Neural cell (in vitro differentiated cells): Measurements from ENCODE around the gene RAPGEF3. TPM values are rescaled to one million over a fixed set of nuclear protein-coding genes. Genes with fewer than 3 reads are reported as not detected.

Source experiments
- H2AFZ ChIP-seq: fragments of 200-600, 300-800 bp; sonication (generic), shearing (Covaris generic); 2 replicates; pipeline ENCODE4 v1.6.0; 2014; ENCODE audit warnings: low read depth, mild to moderate bottlenecking, antibody characterized with exemption, low read length, moderate library complexity
- H3F3A ChIP-seq: fragments of 200-600 bp; shearing (Covaris generic); 2 replicates; pipeline ENCODE4 v1.6.1; 2016; ENCODE audit warnings: mild to moderate bottlenecking, moderate library complexity, mixed read lengths, antibody characterized with exemption, low read length; ENCODE audit not compliant: insufficient read depth, poor library complexity, severe bottlenecking
- H3K27ac ChIP-seq: fragments of 200-600, 300-800 bp; sonication (generic), shearing (Covaris generic); 2 replicates; pipeline ENCODE4 v1.5.1; 2014; ENCODE audit warnings: mild to moderate bottlenecking, low read length, moderate library complexity
- H3K27me3 ChIP-seq: fragments of 300-800, 200-600 bp; sonication (generic), shearing (Covaris generic); 2 replicates; pipeline ENCODE4 v1.6.0; 2014; ENCODE audit warnings: mild to moderate bottlenecking, low read depth, low read length, moderate library complexity; ENCODE audit not compliant: insufficient read depth
- H3K36me3 ChIP-seq: fragments of 300-800, 200-600 bp; sonication (generic), shearing (Covaris generic); 2 replicates; pipeline ENCODE4 v1.5.1; 2014; ENCODE audit warnings: mild to moderate bottlenecking, antibody characterized with exemption, low read length, moderate library complexity; ENCODE audit not compliant: insufficient read depth
- H3K4me2 ChIP-seq: fragments of 300-800, 200-600 bp; sonication (generic), shearing (Covaris generic); 2 replicates; pipeline ENCODE4 v1.6.0; 2014; ENCODE audit warnings: mild to moderate bottlenecking, low read length
- H3K4me3 ChIP-seq: fragments of 300-800, 200-600 bp; sonication (generic), shearing (Covaris generic); 2 replicates; pipeline ENCODE4 v1.5.1; 2014; ENCODE audit warnings: mild to moderate bottlenecking, low read length, moderate library complexity
- H3K79me2 ChIP-seq: fragments of 200-600 bp; shearing (Covaris generic); replicated peaks from 2 replicates; pipeline ENCODE4 v1.6.0; 2014; ENCODE audit warnings: mild to moderate bottlenecking, low read length, moderate library complexity; ENCODE audit not compliant: insufficient read depth
- H3K9ac ChIP-seq: fragments of 300-800, 200-600 bp; sonication (generic), shearing (Covaris generic); 2 replicates; pipeline ENCODE4 v1.6.1; 2016; ENCODE audit warnings: mild to moderate bottlenecking, low read length, mixed read lengths
- H3K9me2 ChIP-seq: fragments of 200-600 bp; shearing (Covaris generic); 2 replicates; pipeline ENCODE4 v1.6.1; 2016; ENCODE audit warnings: mild to moderate bottlenecking, low read length, mixed read lengths; ENCODE audit not compliant: insufficient read depth
- H3K9me3 ChIP-seq: fragments of 200-600, 300-800 bp; sonication (generic), shearing (Covaris generic); 2 replicates; pipeline ENCODE4 v1.6.1; 2016; ENCODE audit warnings: mild to moderate bottlenecking, mixed run types, low read length, moderate library complexity, mixed read lengths
- H4K20me1 ChIP-seq: fragments of 200-600 bp; shearing (Covaris generic); 2 replicates; pipeline ENCODE4 v1.6.1; 2016; ENCODE audit warnings: mild to moderate bottlenecking, mixed run types; ENCODE audit not compliant: insufficient read depth
- CTCF ChIP-seq: fragments of 450-650 bp; IDR thresholded peaks from 2 replicates; pipeline ENCODE4 v1.5.1; 2014; ENCODE audit warnings: antibody characterized with exemption, mild to moderate bottlenecking, moderate library complexity; ENCODE audit not compliant: poor library complexity, severe bottlenecking
- EP300 ChIP-seq: fragments of 450-650 bp; conservative IDR thresholded peaks from 2 replicates; pipeline ENCODE4 v1.6.1; 2014; ENCODE audit warnings: antibody characterized with exemption, mild to moderate bottlenecking, moderate library complexity; ENCODE audit not compliant: poor library complexity, severe bottlenecking
- EZH2 ChIP-seq: fragments of 200-600, 300-800 bp; shearing (Covaris generic), sonication (generic); IDR thresholded peaks from 2 replicates; pipeline ENCODE4 v1.6.1; 2014; ENCODE audit warnings: antibody characterized with exemption, low read length, borderline replicate concordance, mild to moderate bottlenecking; ENCODE audit not compliant: insufficient read depth, poor library complexity, severe bottlenecking
- MXI1 ChIP-seq: fragments of 450-650 bp; conservative IDR thresholded peaks from 2 replicates; pipeline ENCODE4 v1.6.1; 2014; ENCODE audit warnings: antibody characterized with exemption, mild to moderate bottlenecking; ENCODE audit not compliant: poor library complexity, severe bottlenecking
- POLR2AphosphoS5 ChIP-seq: IDR thresholded peaks from 2 replicates; pipeline ENCODE4 v1.6.1; 2012
- RAD21 ChIP-seq: fragments of 450-650 bp; conservative IDR thresholded peaks from 2 replicates; pipeline ENCODE4 v1.6.1; 2014; ENCODE audit warnings: antibody characterized with exemption, mild to moderate bottlenecking, moderate library complexity
- REST ChIP-seq: IDR thresholded peaks from 2 replicates; pipeline ENCODE4 v1.6.1; 2012; ENCODE audit warnings: borderline replicate concordance
- SMC3 ChIP-seq: fragments of 450-650 bp; conservative IDR thresholded peaks from 2 replicates; pipeline ENCODE4 v1.6.1; 2014; ENCODE audit warnings: antibody characterized with exemption, mild to moderate bottlenecking, moderate library complexity; ENCODE audit not compliant: poor library complexity
- TAF1 ChIP-seq: IDR thresholded peaks from 2 replicates; pipeline ENCODE4 v1.6.1; 2012; ENCODE audit warnings: low read depth
- polyA plus RNA-seq: library from polyadenylated mRNA; depleted of rRNA; stranded (reverse); fragments of >200 nt; gene quantifications from 2 replicates; pipeline ENCODE4 v1.2.3, GENCODE V29; 2014

RAPGEF3 gene
- polyA plus RNA-seq, 1 donor from 2014 or later, result 1.5 TPM

- Histone ChIP-seq H3K4me2 (no peak overlapping the region), H4K20me1 (no peaks in the 10 kb centered on the region), H3K36me3 (no peaks in the 10 kb centered on the region), H3K4me3 (no peak overlapping the region), H3K9me2 (no peaks in the 10 kb centered on the region), H3K9ac (no peak overlapping the region), H2AFZ (no peak overlapping the region), H3K79me2 (peaks cover 20% of the 10 kb centered on the region), H3F3A (no peaks in the 10 kb centered on the region), H3K9me3 (no peaks in the 10 kb centered on the region), H3K27ac (no peak overlapping the region), H3K27me3 (no peaks in the 10 kb centered on the region)
- TF ChIP-seq RAD21 (no peak), MXI1 (no peak), EZH2 (no peak), EP300 (no peak), POLR2AphosphoS5 (no peak), REST (no peak)
These were observed 46.7 kb upstream of the RAPGEF3 start for GRCh38 chr12:47805417-47805816.

- H4K20me1 ChIP-seq, result no peaks in the 10 kb centered on the region
- H3K4me3 ChIP-seq, result no peak overlapping the region
- no peak overlapping the region for H3K9ac ChIP-seq
- no peaks in the 10 kb centered on the region for H3K9me2 ChIP-seq
- no peaks in the 10 kb centered on the region for H3K9me3 ChIP-seq
- H3K4me2 ChIP-seq, result no peak overlapping the region
- H3K36me3 ChIP-seq, result no peaks in the 10 kb centered on the region
- H3F3A ChIP-seq, result no peaks in the 10 kb centered on the region
- no peaks in the 10 kb centered on the region for H3K27me3 ChIP-seq
- no peak for TF ChIP-seq MXI1
- no peak for TF ChIP-seq REST
- no peak for TF ChIP-seq EZH2
- TF ChIP-seq TAF1, result no peak
- TF ChIP-seq CTCF, result no peak
- TF ChIP-seq POLR2AphosphoS5, result no peak
- no peak for TF ChIP-seq EP300
- TF ChIP-seq RAD21, result no peak
- TF ChIP-seq SMC3, result no peak
- H3K27ac ChIP-seq, result no peak overlapping the region
- peaks cover 19% of the 10 kb centered on the region for H3K79me2 ChIP-seq
- no peak overlapping the region for H2AFZ ChIP-seq
These were observed 45.5 kb upstream of the RAPGEF3 start for GRCh38 chr12:47804171-47804570.
